HepG2 (cell line): ENCODE data around the gene PDSS2. TPM values are rescaled to one million over a fixed set of nuclear protein-coding genes. Genes with fewer than 3 reads are reported as not detected.

Source experiments
- ATAC-seq: fragments of 200-7000 bp; cut with Tn5 transposase; 3 replicates; pipeline ENCODE4 v1.9.1; 2020; ENCODE audit warnings: mild to moderate bottlenecking, moderate library complexity
- BruUV-seq: library from RNA; stranded (reverse); fragments of 400-500 nt; replicated peaks from 2 replicates; lab custom pipeline; 2021; lab: Mats Ljungman, UMichigan
- CTCF ChIA-PET: fragments of 300-600 bp; formaldehyde crosslinking; extraction: SDS; loops from one replicate; lab custom pipeline; 2021; ENCODE audit warnings: low total read pairs, inconsistent platforms, low intra/inter-chr PET ratio; lab: Yijun Ruan, JAX
- POLR2A ChIA-PET: fragments of 350-600 bp; sonication (Branson Sonifier 250); formaldehyde crosslinking; loops from one replicate; lab custom pipeline; 2020; ENCODE audit warnings: antibody characterized with exemption, inconsistent platforms; lab: Yijun Ruan, JAX
- DNase-seq: peaks from one replicate; pipeline ENCODE4 v3.0.0-alpha.2; 2015; ENCODE audit warnings: low spot score
- FAIRE-seq: peaks from 3 replicates; lab custom pipeline; 2011; peaks lifted over from hg19 to GRCh38; lab: Jason Lieb, UNC
- H2AFZ ChIP-seq: one replicate; pipeline ENCODE4 v1.6.1; 2011; ENCODE audit warnings: low read length, inconsistent platforms
- H3K27ac ChIP-seq: fragments of 300-600 bp; 3 replicates; pipeline ENCODE4 v1.8.0; 2011; ENCODE audit warnings: mixed run types, mild to moderate bottlenecking, mixed read lengths, low read length, inconsistent platforms; ENCODE audit not compliant: insufficient read depth; ENCODE audit errors: extremely low read length
- H3K27me3 ChIP-seq, 2 experiments: fragments of 200-600 bp in 1 of 2; 2 replicates in 1 of 2; 3 replicates in 1 of 2; pipeline versions ENCODE4 v1.6.0 to v1.8.0; 2011; ENCODE audit warnings: low read length in 2 of 2, mild to moderate bottlenecking in 2 of 2, moderate library complexity in 2 of 2, inconsistent platforms in 1 of 2; ENCODE audit not compliant: insufficient read depth in 2 of 2, control insufficient read depth in 1 of 2
- H3K36me3 ChIP-seq, 2 experiments: fragments of 200-600 bp in 1 of 2; replicated peaks in 1 of 2; 2 replicates in 1 of 2; 3 replicates in 1 of 2; pipeline versions ENCODE4 v1.5.1 to v1.8.0; 2011; ENCODE audit warnings: low read length in 2 of 2, inconsistent platforms in 1 of 2; ENCODE audit not compliant: insufficient read depth in 2 of 2, control insufficient read depth in 1 of 2
- H3K4me1 ChIP-seq: 2 replicates; pipeline ENCODE4 v1.5.1; 2012; ENCODE audit warnings: low read length, inconsistent platforms; ENCODE audit not compliant: insufficient read depth
- H3K4me2 ChIP-seq: 2 replicates; pipeline ENCODE4 v1.6.0; 2011; ENCODE audit warnings: low read depth, low read length, inconsistent platforms
- H3K4me3 ChIP-seq, 3 experiments: fragments of 200-600 bp in 1 of 3; sonication (generic), shearing (Covaris generic) in 1 of 3; replicated peaks in 1 of 3; 2 replicates each; pipeline ENCODE4 v1.5.1; 2011 to 2016; ENCODE audit warnings: low read length in 3 of 3, inconsistent platforms in 2 of 3, low read depth in 2 of 3, mild to moderate bottlenecking in 2 of 3, control low read depth in 1 of 3, mixed read lengths in 1 of 3; ENCODE audit not compliant: insufficient read depth in 1 of 3
- H3K79me2 ChIP-seq: one replicate; pipeline ENCODE4 v1.6.1; 2011; ENCODE audit warnings: low read length, inconsistent platforms; ENCODE audit not compliant: insufficient read depth
- H3K9ac ChIP-seq: 2 replicates; pipeline ENCODE4 v1.6.0; 2011; ENCODE audit warnings: mild to moderate bottlenecking, low read depth, low read length, inconsistent platforms; ENCODE audit not compliant: insufficient read depth
- H3K9me3 ChIP-seq: 2 replicates; pipeline ENCODE4 v1.5.1; 2012; ENCODE audit warnings: mild to moderate bottlenecking, low read length
- H4K20me1 ChIP-seq: 2 replicates; pipeline ENCODE4 v1.6.0; 2011; ENCODE audit warnings: inconsistent platforms, mild to moderate bottlenecking, low read length, moderate library complexity; ENCODE audit not compliant: insufficient read depth
- ARNTL ChIP-seq: sonication (generic); formaldehyde crosslinking; IDR thresholded peaks from 2 replicates; pipeline ENCODE4 v1.4.0; 2020; ENCODE audit warnings: mild to moderate bottlenecking, missing genetic modification reagents
- BCL6 ChIP-seq: IDR thresholded peaks from 2 replicates; pipeline ENCODE4 v1.6.1; 2016; ENCODE audit warnings: missing genetic modification reagents, missing compliant biosample characterization
- CEBPG ChIP-seq: IDR thresholded peaks from 2 replicates; pipeline ENCODE4 v1.6.1; 2016
- ELF3 ChIP-seq: IDR thresholded peaks from 2 replicates; pipeline ENCODE4 v1.6.1; 2016; ENCODE audit warnings: missing genetic modification reagents, missing compliant biosample characterization
- ELF4 ChIP-seq: sonication (generic); formaldehyde crosslinking; IDR thresholded peaks from 2 replicates; pipeline ENCODE4 v1.5.0; 2020; ENCODE audit warnings: missing genetic modification reagents, mild to moderate bottlenecking, moderate library complexity, borderline replicate concordance
- MAFF ChIP-seq: IDR thresholded peaks from 2 replicates; pipeline ENCODE4 v1.6.1; 2011; ENCODE audit warnings: low read depth, low read length, improper control_type of control experiment
- MAFK ChIP-seq, 2 experiments: IDR thresholded peaks in 1 of 2; conservative IDR thresholded peaks in 1 of 2; 2 replicates each; pipeline ENCODE4 v1.6.1; 2011; ENCODE audit warnings: improper control_type of control experiment in 2 of 2, low read length in 2 of 2
- PRPF4 ChIP-seq: fragments of 200-400 bp; formaldehyde crosslinking; IDR thresholded peaks from 2 replicates; pipeline ENCODE4 v1.6.1; 2016; ENCODE audit warnings: low read length, low read depth; ENCODE audit not compliant: poor library complexity, severe bottlenecking
- SAP130 ChIP-seq: IDR thresholded peaks from 2 replicates; pipeline ENCODE4 v1.6.1; 2016; ENCODE audit warnings: low read depth
- TCF7 ChIP-seq: sonication (generic); IDR thresholded peaks from 2 replicates; pipeline ENCODE4 v1.6.1; 2016; ENCODE audit warnings: antibody characterized with exemption, low read depth
- ZNF276 ChIP-seq: sonication (generic); formaldehyde crosslinking; IDR thresholded peaks from 2 replicates; pipeline ENCODE4 v1.4.0; 2020; ENCODE audit warnings: mild to moderate bottlenecking, low read depth, missing genetic modification reagents
- ZNF3 ChIP-seq: IDR thresholded peaks from 2 replicates; pipeline ENCODE4 v1.7.0; 2017; ENCODE audit warnings: inconsistent platforms
- WGBS: methylation state at CpG from one replicate; pipeline ENCODE4 v1.1.6; 2017; ENCODE audit warnings: low lambda C conversion rate; 5-methylcytosine and 5-hydroxymethylcytosine counted together
- in situ Hi-C: cut with HindIII; loops from 2 replicates; pipeline ENCODE4 v1.10.0; 2017; ENCODE audit warnings: low pct_unique_long_range_greater_than_20kb; ENCODE audit not compliant: extremely low pct_ligation_motif_present
- intact Hi-C: fragments of 100-400 bp; cut with micrococcal nuclease; formaldehyde crosslinking; loops from one replicate; pipeline ENCODE4 v1.10.0; 2022; ENCODE audit not compliant: unreplicated experiment
- polyA plus RNA-seq, 8 experiments: library from polyadenylated mRNA; depleted of rRNA in 3 of 8; stranded (reverse) in 7 of 8; unstranded in 1 of 8; fragments of >200 nt; fragmentation: Illumina TruSeq in 4 of 8; extraction: Trizol in 4 of 8; gene quantifications; 2 replicates each; pipeline versions ENCODE4 v1.2.1 to v1.2.3, GENCODE V29; 2011 to 2016; ENCODE audit warnings: low read depth in 4 of 8, missing spikeins in 1 of 8, mixed read lengths in 1 of 8; ENCODE audit not compliant: insufficient read depth in 1 of 8
- total RNA-seq, 5 experiments: library from RNA; depleted of rRNA; stranded (reverse); fragments of >200 nt; fragmentation: Illumina TruSeq; extraction: Trizol; gene quantifications; 2 replicates each; pipeline ENCODE4 v1.2.3, GENCODE V29; 2016; ENCODE audit warnings: low read depth in 1 of 5

Gene PDSS2
- total and polyA plus RNA-seq, 2 of the 13 experiments (the other 11 are each of a cell fraction or from before 2014, with no cell fraction given): 16.2 to 17.0 TPM

GRCh38 chr6:107315114-107315513, 144.2 kb downstream of the PDSS2 start:
- in situ Hi-C loops: loop anchor here (10.0 kb wide), 1 partner anchor 140 kb away; the partner anchor contains the start of gene PDSS2
- Histone ChIP-seq H3K27me3 (no peaks in the 10 kb centered on the region), H3K9me3 (no peaks in the 10 kb centered on the region), H4K20me1 (no peaks in the 10 kb centered on the region), H3K4me3 (no peak overlapping the region), H3K79me2 (no peaks in the 10 kb centered on the region), H3K36me3 (no peaks in the 10 kb centered on the region), H3K4me1 (peaks cover 27% of the 10 kb centered on the region), H2AFZ (no peak overlapping the region), H3K9ac (no peak overlapping the region), H3K27ac (peak overlapping the region; percentile 57), H3K4me2 (no peak overlapping the region)
- ATAC-seq (no peak), DNase-seq (no peak), FAIRE-seq (no peak)
- intact Hi-C loops: loop anchor here (5.0 to 10.0 kb wide), 4 partner anchors 47 to 360 kb away; partner anchors contain the start of gene SOBP
- no peak for TF ChIP-seq ZNF3 (CRISPR knock-in tag)
- TF ChIP-seq ELF4 (CRISPR knock-in tag): no peak
- TF ChIP-seq BCL6: no peak
- TF ChIP-seq MAFF: peak; percentile 87
- peak; percentile 86 to 91 for TF ChIP-seq MAFK (conservative IDR thresholded peaks at IDR 0.05 in 1 of 2, IDR thresholded peaks at IDR 0.05 in 1 of 2; ENCODE audit: low read length in 2 of 2)
- TF ChIP-seq ZNF276 (CRISPR knock-in tag): no peak
- CTCF ChIA-PET: no interaction called here
- POLR2A ChIA-PET: no interaction called here
- BruUV-seq: no TSS peak

GRCh38 chr6:107314531-107314939, 144.8 kb downstream of the PDSS2 start:
- intact Hi-C loops: loop anchor here (10.0 kb wide), 3 partner anchors 180 to 360 kb away; partner anchors contain the start of gene SOBP
- TF ChIP-seq ELF3 (CRISPR knock-in tag) (peak; percentile 41; the same call in 1 of the 2 replicates), CEBPG (CRISPR knock-in tag) (peak; percentile 36; the same call in 1 of the 2 replicates), TCF7 (peak; percentile 45; the same call in 1 of the 2 replicates), SAP130 (0 out of 2 replicates have a peak, but pooled peaks have one; percentile 29), PRPF4 (no peak), ARNTL (no peak)

More at GRCh38 chr6:107314531-107314939, 144.8 kb downstream of the PDSS2 start:
- CTCF ChIA-PET: no interaction called here
- peak; percentile 76 for FAIRE-seq
- peak; percentile 87 for DNase-seq
- H3K4me1 ChIP-seq: peaks cover 27% of the 10 kb centered on the region
- H3K9ac ChIP-seq: 0 out of 2 replicates have a peak overlapping the region, but pooled peaks have one; percentile 15
- BruUV-seq: no TSS peak
- peak overlapping the region; percentile 57 for H3K27ac ChIP-seq
- no peaks in the 10 kb centered on the region for H4K20me1 ChIP-seq
- no peaks in the 10 kb centered on the region for H3K79me2 ChIP-seq
- no peaks in the 10 kb centered on the region for H3K9me3 ChIP-seq
- peak; percentile 80 for ATAC-seq
- H3K4me3 ChIP-seq: peak overlapping the region in 2 of 3 experiments; percentile 5 to 30; a peak in 1 of 6 replicates
- no peak overlapping the region for H2AFZ ChIP-seq
- H3K4me2 ChIP-seq: peak overlapping the region; percentile 59
- H3K36me3 ChIP-seq: no peaks in the 10 kb centered on the region
- H3K27me3 ChIP-seq: no peaks in the 10 kb centered on the region
- POLR2A ChIA-PET: no interaction called here
- 47% methylated on average over 3 of the region's 3 CpGs for WGBS
- in situ Hi-C loops: loop anchor here (10.0 kb wide), 1 partner anchor 140 kb away; the partner anchor contains the start of gene PDSS2
